ENCODE measurements around the gene CA12. TPM values are rescaled to one million over a fixed set of nuclear protein-coding genes. Genes with fewer than 3 reads are reported as not detected.

CA12 gene
- total and polyA plus RNA-seq, 9 of the 15 experiments (the other 6 are each of a cell fraction or from before 2014, with no cell fraction given): 0.01 to 0.78 (median 0.15) TPM; not detected in 1

DNA sequence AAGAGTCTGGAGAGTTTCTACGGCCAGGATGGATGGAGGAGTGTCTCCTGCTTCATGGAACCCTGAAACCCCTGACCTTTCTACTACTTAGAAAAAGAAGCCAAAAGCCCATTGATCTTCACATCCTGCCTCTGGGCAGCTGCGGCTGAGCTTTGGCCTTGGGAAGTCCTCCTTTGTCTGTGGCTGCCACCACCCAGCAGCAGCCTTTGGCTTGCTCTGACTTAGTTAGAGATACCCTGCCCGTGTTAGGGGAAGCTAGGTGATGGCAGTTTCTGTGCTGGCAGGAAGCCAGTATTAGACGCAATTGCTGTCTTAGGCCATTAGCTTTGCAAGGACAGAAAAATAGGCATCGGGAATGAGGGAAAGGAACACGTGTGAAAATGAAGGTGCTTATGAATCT lies 85.5 kb downstream of the CA12 start:
- Histone ChIP-seq H2AFZ (ENCODE audit: low read depth, low read length) (no peak overlapping the region), H3K9me3 (replicated peaks; ENCODE audit: control insufficient read depth, insufficient read depth, low read depth, low read length) (no peaks in the 10 kb centered on the region), H4K20me1 (replicated peaks; ENCODE audit: control insufficient read depth, insufficient read depth, low read length) (no peaks in the 10 kb centered on the region), H3K4me2 (ENCODE audit: insufficient read depth, low read length) (no peak overlapping the region), H3K36me3 (ENCODE audit: control insufficient read depth, insufficient read depth, low read length) (no peaks in the 10 kb centered on the region; the same call in 2 of the 3 replicates), H3K9ac (ENCODE audit: insufficient read depth in 1 of 2, low read depth in 2 of 2, low read length in 2 of 2) (no peak overlapping the region), H3K4me3 (no peak overlapping the region), H3K79me2 (ENCODE audit: control insufficient read depth, insufficient read depth, low read length) (no peaks in the 10 kb centered on the region), H3K27ac (ENCODE audit: extremely low read depth, low read depth, low read length) (no peak overlapping the region), H3K4me1 (replicated peaks in 1 of 2; ENCODE audit: control insufficient read depth in 2 of 2, insufficient read depth in 2 of 2, low read length in 2 of 2) (peaks cover 4 to 24% of the 10 kb centered on the region in 2 experiments), H3K9me1 (ENCODE audit: control insufficient read depth, insufficient read depth, low read length) (no peaks in the 10 kb centered on the region), H3K27me3 (ENCODE audit: control insufficient read depth in 2 of 2, insufficient read depth in 2 of 2, low read length in 2 of 2) (no peaks in the 10 kb centered on the region)
- ChIA-PET CTCF (ENCODE audit: low intra/inter-chr PET ratio) (no interaction called here), POLR2A (interaction anchor here (1.4 to 1.7 kb wide), 2 partner anchors 10 to 11 kb away, joined by 3 to 4 read pairs; no protein-coding TSS in a partner anchor)
- in situ Hi-C loops (cut with MboI) (loop anchor here (10.0 to 25.0 kb wide), 2 partner anchors 299 to 766 kb away; partner anchors contain the start of gene FBXL22), intact Hi-C loops (cut with micrococcal nuclease) (no loop called here)
- FAIRE-seq (no peak), ATAC-seq (no peak), DNase-seq (ENCODE audit: extremely low read depth in 1 of 4, low spot score in 3 of 4) (no peak)
- TF ChIP-seq NFIC (IDR thresholded peaks at IDR 0.05) (peak; percentile 82), MYNN (IDR thresholded peaks at IDR 0.05) (no peak), MYNN (CRISPR knock-in tag; IDR thresholded peaks at IDR 0.05) (no peak)
- TF ChIP-seq, protein P1, sequence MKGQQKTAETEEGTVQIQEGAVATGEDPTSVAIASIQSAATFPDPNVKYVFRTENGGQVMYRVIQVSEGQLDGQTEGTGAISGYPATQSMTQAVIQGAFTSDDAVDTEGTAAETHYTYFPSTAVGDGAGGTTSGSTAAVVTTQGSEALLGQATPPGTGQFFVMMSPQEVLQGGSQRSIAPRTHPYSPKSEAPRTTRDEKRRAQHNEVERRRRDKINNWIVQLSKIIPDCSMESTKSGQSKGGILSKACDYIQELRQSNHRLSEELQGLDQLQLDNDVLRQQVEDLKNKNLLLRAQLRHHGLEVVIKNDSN (CRISPR knock-in tag; IDR thresholded peaks at IDR 0.05): no peak
- no TSS peak for BruUV-seq (replicated peaks)
- WGBS (ENCODE audit: insufficient coverage, low coverage, missing lambda C conversion rate): 66% methylated on average over 6 of the region's 6 CpGs

DNA sequence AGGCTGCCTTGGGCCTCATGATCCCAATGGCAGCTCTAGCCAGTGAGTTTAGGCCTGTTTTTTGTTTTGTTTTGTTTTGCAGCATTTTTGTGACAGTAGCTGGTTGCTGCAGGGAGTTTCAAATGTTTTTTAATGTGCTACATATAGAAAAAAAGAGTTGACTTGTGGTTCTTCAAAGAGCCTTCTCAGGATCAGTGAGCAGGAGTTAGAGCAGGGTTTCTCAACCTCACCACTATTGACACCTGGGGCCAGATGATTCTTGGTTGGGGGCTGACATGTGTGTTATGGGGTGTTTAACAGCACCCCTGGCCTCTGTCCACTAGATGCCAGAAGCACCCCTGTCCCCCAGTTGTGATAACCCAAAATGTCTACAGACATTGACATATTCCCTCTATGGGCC lies 86.3 kb downstream of the CA12 start:
- POLR2A ChIA-PET: interaction anchor here (1.4 to 1.7 kb wide), 2 partner anchors 10 to 12 kb away, joined by 3 to 4 read pairs; no protein-coding TSS in a partner anchor
- no peak for FAIRE-seq
- in situ Hi-C loops (cut with MboI): loop anchor here (10.0 to 25.0 kb wide), 2 partner anchors 299 to 767 kb away; partner anchors contain the start of gene FBXL22

More for the DNA sequence above, 86.3 kb downstream of the CA12 start:
- Histone ChIP-seq H3K4me1 (replicated peaks in 1 of 2; ENCODE audit: control insufficient read depth in 2 of 2, insufficient read depth in 2 of 2, low read length in 2 of 2) (peaks cover 4 to 24% of the 10 kb centered on the region in 2 experiments), H3K79me2 (ENCODE audit: control insufficient read depth, insufficient read depth, low read length) (no peaks in the 10 kb centered on the region), H3K4me3 (no peak overlapping the region), H3K27me3 (ENCODE audit: control insufficient read depth in 2 of 2, insufficient read depth in 2 of 2, low read length in 2 of 2) (no peaks in the 10 kb centered on the region), H3K36me3 (ENCODE audit: control insufficient read depth, insufficient read depth, low read length) (no peaks in the 10 kb centered on the region; the same call in 2 of the 3 replicates), H3K9me1 (ENCODE audit: control insufficient read depth, insufficient read depth, low read length) (no peaks in the 10 kb centered on the region), H3K9ac (ENCODE audit: insufficient read depth in 1 of 2, low read depth in 2 of 2, low read length in 2 of 2) (no peak overlapping the region), H2AFZ (ENCODE audit: low read depth, low read length) (no peak overlapping the region), H3K27ac (ENCODE audit: extremely low read depth, low read depth, low read length) (no peak overlapping the region), H3K9me3 (replicated peaks; ENCODE audit: control insufficient read depth, insufficient read depth, low read depth, low read length) (no peaks in the 10 kb centered on the region), H4K20me1 (replicated peaks; ENCODE audit: control insufficient read depth, insufficient read depth, low read length) (no peaks in the 10 kb centered on the region), H3K4me2 (ENCODE audit: insufficient read depth, low read length) (no peak overlapping the region)
- intact Hi-C loops (cut with micrococcal nuclease): no loop called here
- no peak for DNase-seq (ENCODE audit: extremely low read depth in 1 of 4, low spot score in 3 of 4)
- no TSS peak for BruUV-seq (replicated peaks)
- TF ChIP-seq, protein P2, sequence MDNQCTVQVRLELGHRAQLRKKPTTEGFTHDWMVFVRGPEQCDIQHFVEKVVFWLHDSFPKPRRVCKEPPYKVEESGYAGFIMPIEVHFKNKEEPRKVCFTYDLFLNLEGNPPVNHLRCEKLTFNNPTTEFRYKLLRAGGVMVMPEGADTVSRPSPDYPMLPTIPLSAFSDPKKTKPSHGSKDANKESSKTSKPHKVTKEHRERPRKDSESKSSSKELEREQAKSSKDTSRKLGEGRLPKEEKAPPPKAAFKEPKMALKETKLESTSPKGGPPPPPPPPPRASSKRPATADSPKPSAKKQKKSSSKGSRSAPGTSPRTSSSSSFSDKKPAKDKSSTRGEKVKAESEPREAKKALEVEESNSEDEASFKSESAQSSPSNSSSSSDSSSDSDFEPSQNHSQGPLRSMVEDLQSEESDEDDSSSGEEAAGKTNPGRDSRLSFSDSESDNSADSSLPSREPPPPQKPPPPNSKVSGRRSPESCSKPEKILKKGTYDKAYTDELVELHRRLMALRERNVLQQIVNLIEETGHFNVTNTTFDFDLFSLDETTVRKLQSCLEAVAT (IDR thresholded peaks at IDR 0.05): no peak
- TF ChIP-seq, protein P3, sequence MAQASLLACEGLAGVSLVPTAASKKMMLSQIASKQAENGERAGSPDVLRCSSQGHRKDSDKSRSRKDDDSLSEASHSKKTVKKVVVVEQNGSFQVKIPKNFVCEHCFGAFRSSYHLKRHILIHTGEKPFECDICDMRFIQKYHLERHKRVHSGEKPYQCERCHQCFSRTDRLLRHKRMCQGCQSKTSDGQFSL (CRISPR knock-in tag; IDR thresholded peaks at IDR 0.05): no peak
- TF ChIP-seq, protein P3 (tag; IDR thresholded peaks at IDR 0.05): no peak
- TF ChIP-seq, protein P1 (CRISPR knock-in tag; IDR thresholded peaks at IDR 0.05): no peak
- TF ChIP-seq HSF4 (CRISPR knock-in tag; IDR thresholded peaks at IDR 0.05; ENCODE audit: borderline replicate concordance): no peak
- TF ChIP-seq KLF1 (tag; IDR thresholded peaks at IDR 0.05): no peak
- TF ChIP-seq ZNF431 (CRISPR knock-in tag; IDR thresholded peaks at IDR 0.05): 0 out of 2 replicates have a peak, but pooled peaks have one; percentile 27
- ATAC-seq: no peak
- CTCF ChIA-PET (ENCODE audit: low intra/inter-chr PET ratio): no interaction called here
